DND-41 (cell line): ENCODE results near the gene DHH.

Source experiments
- CTCF ChIP-seq: IDR thresholded peaks from 2 replicates; pipeline ENCODE4 v1.5.1; 2012; ENCODE audit warnings: borderline replicate concordance, low read length, moderate library complexity, mild to moderate bottlenecking; ENCODE audit not compliant: poor library complexity, severe bottlenecking; ENCODE audit errors: extremely low read depth
- EZH2 ChIP-seq: IDR thresholded peaks from 3 replicates; pipeline ENCODE4 v1.6.1; 2012; ENCODE audit warnings: borderline replicate concordance, low read depth, mild to moderate bottlenecking, moderate library complexity, low read length, inconsistent platforms; ENCODE audit not compliant: severe bottlenecking

DNA sequence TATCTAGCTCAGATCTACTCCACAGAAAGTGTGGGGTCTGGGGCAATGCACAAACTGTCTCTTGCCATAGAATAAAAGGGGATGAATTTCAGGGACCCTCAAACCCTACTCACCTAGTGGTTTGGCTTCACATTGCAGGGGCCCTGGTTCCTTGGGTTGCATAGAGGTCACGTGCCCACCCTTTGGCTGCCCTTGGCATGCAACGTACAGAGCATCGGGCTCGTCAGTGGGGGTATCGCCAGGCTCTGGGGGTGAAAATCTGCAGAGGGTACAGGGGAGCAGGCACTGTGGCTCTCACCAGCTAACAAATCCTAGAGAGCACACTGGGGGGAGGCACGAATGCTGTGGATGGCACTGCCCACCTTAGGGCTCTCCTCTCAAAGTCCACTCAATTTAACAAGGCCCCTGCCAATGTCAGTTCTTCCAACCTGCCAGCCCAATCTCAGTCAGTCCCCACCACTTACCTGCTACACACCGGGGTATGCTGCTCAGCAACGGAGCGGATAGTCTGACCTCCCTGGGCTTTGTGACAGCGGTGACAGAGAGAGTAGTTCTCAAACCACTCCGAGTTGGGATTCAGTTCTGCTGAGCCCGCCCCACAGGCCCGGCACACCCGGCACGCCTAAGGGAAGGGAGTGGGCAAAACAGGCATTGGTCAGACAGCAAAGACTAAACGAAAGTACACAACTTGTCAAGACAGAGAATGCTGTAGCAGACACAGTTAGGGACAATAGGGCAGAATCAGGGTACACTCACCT, 42.0 kb downstream of the DHH start:
- TF ChIP-seq CTCF (peak; percentile 20), EZH2 (no peak)
